Measurements from ENCODE around the gene ALLC.
A peak's percentile ranks its signal among the peaks of the same experiment; 100 is the strongest.

ALLC gene

DNA sequence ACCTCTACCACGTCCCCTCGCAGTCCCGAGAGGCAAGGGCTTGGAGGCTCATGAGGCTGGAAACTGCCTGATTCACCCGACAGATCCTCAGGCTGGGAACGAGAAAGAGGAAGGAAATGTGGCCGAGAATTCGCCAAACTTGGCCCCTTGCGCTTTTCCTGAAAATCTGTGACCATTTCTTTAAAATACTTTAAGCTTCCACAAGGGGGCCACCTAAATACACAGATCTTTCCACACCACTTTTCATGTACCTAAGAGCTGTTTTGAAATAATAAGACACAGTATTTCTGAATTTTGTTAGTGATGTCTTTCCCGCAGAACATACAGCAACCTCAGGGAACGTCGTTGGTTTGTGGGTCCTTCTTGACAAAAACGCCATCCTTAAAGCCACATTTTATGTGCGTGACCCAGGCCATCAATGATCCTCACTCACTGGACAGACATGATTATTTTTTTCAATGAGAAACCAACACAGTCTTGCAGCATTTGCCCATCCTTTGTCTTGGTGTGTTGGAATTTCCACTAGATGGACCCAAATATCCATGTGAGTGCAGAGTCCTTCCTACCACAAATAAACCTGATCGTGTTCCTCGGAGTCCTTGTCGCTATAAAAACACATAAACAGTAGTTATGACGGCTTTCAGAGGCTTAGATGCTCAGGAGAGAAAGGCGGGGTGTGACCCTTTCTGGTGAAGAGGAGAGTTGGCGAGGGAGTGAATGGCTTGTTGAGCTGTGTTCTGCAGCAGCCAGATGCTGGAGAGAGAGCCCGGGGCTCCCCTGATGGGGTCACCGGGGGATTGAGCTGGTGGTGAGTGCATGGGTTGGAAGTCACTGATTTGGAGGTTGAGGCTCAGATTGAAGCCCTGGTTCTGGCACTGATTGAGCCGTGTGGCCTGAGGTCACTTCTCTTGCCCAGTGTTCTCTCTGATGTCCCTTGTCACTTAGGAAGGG is 70.4 kb downstream of the ALLC start:
- Histone ChIP-seq H3K4me3 (peak overlapping the region; percentile 26), H3K27ac (no peak overlapping the region)
- no peak for DNase-seq (ENCODE audit: low spot score)
- TF ChIP-seq CTCF (IDR thresholded peaks at IDR 0.05): peak; percentile 40

- no peak for DNase-seq (ENCODE audit: low spot score)
- no peak for TF ChIP-seq CTCF (IDR thresholded peaks at IDR 0.05)
- no peak overlapping the region for H3K4me3 ChIP-seq
- H3K27ac ChIP-seq: no peak overlapping the region
Observed at GRCh38 chr2:3729055-3729448, 71.1 kb downstream of the ALLC start.

DNA sequence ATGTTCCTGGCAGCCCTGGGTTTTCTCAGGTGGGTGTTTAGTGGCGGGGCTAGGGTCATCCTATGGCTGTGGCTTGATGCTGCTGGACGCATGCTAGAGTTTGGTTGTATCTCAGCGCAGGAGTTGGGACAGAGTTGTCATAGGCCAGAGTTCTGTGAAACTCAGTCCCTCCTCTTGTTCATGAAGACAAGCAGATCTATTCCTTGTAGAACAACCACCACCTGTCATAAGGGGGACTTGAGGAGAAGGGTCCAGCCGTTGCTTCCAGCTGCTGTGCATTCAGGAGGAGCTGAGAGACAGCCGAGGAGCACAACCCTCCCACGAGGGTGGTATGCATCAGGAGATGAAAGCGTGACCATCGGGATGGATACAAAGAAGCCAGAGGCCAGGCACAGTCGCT is 71.8 kb downstream of the ALLC start:
- TF ChIP-seq CTCF (IDR thresholded peaks at IDR 0.05): no peak
- no peak overlapping the region for H3K27ac ChIP-seq
- no peak for DNase-seq (ENCODE audit: low spot score)
- no peak overlapping the region for H3K4me3 ChIP-seq

DNA sequence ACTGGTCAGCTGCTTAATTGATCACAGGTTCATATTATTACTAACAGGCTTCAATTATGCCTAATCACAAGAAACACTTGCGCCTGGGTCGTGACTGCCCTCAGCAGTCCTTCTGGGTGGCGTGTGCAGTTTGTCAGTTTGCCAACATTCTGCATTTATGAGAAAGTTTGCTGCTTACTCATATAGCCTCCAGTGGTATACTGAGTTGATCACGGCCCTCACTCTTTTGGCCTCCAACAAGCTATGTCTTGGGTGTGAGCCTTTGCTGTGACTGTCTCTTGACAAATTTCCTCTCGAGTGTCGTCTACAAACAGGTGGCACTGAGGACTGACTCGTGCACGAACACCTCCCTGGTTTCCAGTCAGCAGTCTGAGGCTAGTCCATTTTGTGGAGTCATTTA is 72.6 kb downstream of the ALLC start:
- no peak for DNase-seq (ENCODE audit: low spot score)
- no peak for TF ChIP-seq CTCF (IDR thresholded peaks at IDR 0.05)
- no peak overlapping the region for H3K4me3 ChIP-seq

GRCh38 chr2:3731829-3732228 is 73.8 kb downstream of the ALLC start:
- Histone ChIP-seq H3K4me3 (no peak overlapping the region), H3K27ac (no peak overlapping the region)
- no peak for DNase-seq (ENCODE audit: low spot score)
- no peak for TF ChIP-seq CTCF (IDR thresholded peaks at IDR 0.05)

More for the DNA sequence above, 72.6 kb downstream of the ALLC start:
- no peak overlapping the region for H3K27ac ChIP-seq

GRCh38 chr2:3736112-3736511 is 78.1 kb downstream of the ALLC start:
- Histone ChIP-seq H3K27ac (no peak overlapping the region), H3K4me3 (no peak overlapping the region)
- no peak for DNase-seq (ENCODE audit: low spot score)
- TF ChIP-seq CTCF (IDR thresholded peaks at IDR 0.05): no peak

- no peak overlapping the region for H3K4me3 ChIP-seq
- no peak overlapping the region for H3K27ac ChIP-seq
- no peak for DNase-seq (ENCODE audit: low spot score)
Observed at GRCh38 chr2:3737128-3737527, 79.1 kb downstream of the ALLC start.

More at GRCh38 chr2:3737128-3737527, 79.1 kb downstream of the ALLC start:
- no peak for TF ChIP-seq CTCF (IDR thresholded peaks at IDR 0.05)
